HT1080 (cell line): ENCODE data around the gene FBXW10. TPM values are rescaled to one million over a fixed set of nuclear protein-coding genes. Genes with fewer than 3 reads are reported as not detected.

Source experiments
- small RNA-seq: library from RNA; depleted of rRNA; stranded (forward); fragments of <200 nt; gene quantifications from one replicate; pipeline ENCODE3, GENCODE V24; 2014
- total RNA-seq: library from RNA; depleted of rRNA; stranded (reverse); fragments of >200 nt; shearing (Covaris generic); gene quantifications from 2 replicates; pipeline ENCODE4 v1.2.3, GENCODE V29; 2014; rRNA removed

The FBXW10 gene
- total RNA-seq, 1 experiment from 2014 or later, result not detected

Small RNAs within 50 kb of the gene (small RNA-seq; reads per million reads assigned to genes)
- gene AC026271.4, result not detected

Other genes with a start within 250 kb of the FBXW10 start
- not detected in 2 replicates for gene TBC1D28, start 99.7 kb upstream of the FBXW10 start, total RNA-seq
- 2.7 and 3.0 TPM in 2 replicates for gene FOXO3B, start 61.7 kb upstream of the FBXW10 start, total RNA-seq
- 33.8 and 36.4 TPM in 2 replicates for gene TVP23B, start 37.1 kb downstream of the FBXW10 start, total RNA-seq
- gene PRPSAP2, start 114.1 kb downstream of the FBXW10 start, total RNA-seq, result 34.4 and 49.2 TPM in 2 replicates
- gene SLC5A10, start 208.1 kb downstream of the FBXW10 start, total RNA-seq, result not detected in 2 replicates